Measurements from ENCODE around the gene CDYL2.
"Not testable (repeated sequence)": the region's sequence is repeated elsewhere in the genome, so short reads cannot be mapped to it uniquely, and the experiment has no call there.

Gene CDYL2

GRCh38 chr16:80824623-80825364, 20.4 kb upstream of the CDYL2 start:
- TF ChIP-seq MAX (IDR thresholded peaks at IDR 0.05; ENCODE audit: low read depth, low read length) (no peak), CTCF (IDR thresholded peaks at IDR 0.05; ENCODE audit: low read depth, low read length) (peak; percentile 81)
- peak; percentile 63 for DNase-seq (ENCODE audit: low read depth)

GRCh38 chr16:80819988-80820387, 15.6 kb upstream of the CDYL2 start:
- TF ChIP-seq MYC (IDR thresholded peaks at IDR 0.05; ENCODE audit: low read depth, low read length) (no peak), CTCF (IDR thresholded peaks at IDR 0.05; ENCODE audit: low read depth, low read length) (no peak)
- no peak for DNase-seq (ENCODE audit: low read depth)
- H3K4me3 ChIP-seq (ENCODE audit: low read depth, low read length): no peak overlapping the region

More at GRCh38 chr16:80824623-80825364, 20.4 kb upstream of the CDYL2 start:
- no peak overlapping the region for H3K4me3 ChIP-seq (ENCODE audit: low read depth, low read length)

GRCh38 chr16:80816356-80816755, 12.0 kb upstream of the CDYL2 start:
- H3K4me3 ChIP-seq (ENCODE audit: low read depth, low read length): no peak overlapping the region
- TF ChIP-seq CTCF (IDR thresholded peaks at IDR 0.05; ENCODE audit: low read depth, low read length) (no peak), MAX (IDR thresholded peaks at IDR 0.05; ENCODE audit: low read depth, low read length) (no peak), MYC (IDR thresholded peaks at IDR 0.05; ENCODE audit: low read depth, low read length) (no peak), POLR2A (IDR thresholded peaks at IDR 0.05; ENCODE audit: extremely low read depth, insufficient read length) (no peak)
- no peak for DNase-seq (ENCODE audit: low read depth)

GRCh38 chr16:80815278-80815677, 10.9 kb upstream of the CDYL2 start:
- not testable (repeated sequence) for DNase-seq (ENCODE audit: low read depth); H3K4me3 ChIP-seq (ENCODE audit: low read depth, low read length)

- no peak for DNase-seq (ENCODE audit: low read depth)
- no peak overlapping the region for H3K4me3 ChIP-seq (ENCODE audit: low read depth, low read length)
- TF ChIP-seq CTCF (IDR thresholded peaks at IDR 0.05; ENCODE audit: low read depth, low read length) (no peak), POLR2A (IDR thresholded peaks at IDR 0.05; ENCODE audit: extremely low read depth, insufficient read length) (no peak), MYC (IDR thresholded peaks at IDR 0.05; ENCODE audit: low read depth, low read length) (no peak), MAX (IDR thresholded peaks at IDR 0.05; ENCODE audit: low read depth, low read length) (no peak)
These were observed 8.2 kb upstream of the CDYL2 start for GRCh38 chr16:80812593-80812992.

GRCh38 chr16:80809366-80809765, 5.0 kb upstream of the CDYL2 start:
- no peak for DNase-seq (ENCODE audit: low read depth)
- H3K4me3 ChIP-seq (ENCODE audit: low read depth, low read length): no peak overlapping the region
- TF ChIP-seq CTCF (IDR thresholded peaks at IDR 0.05; ENCODE audit: low read depth, low read length) (no peak), MAX (IDR thresholded peaks at IDR 0.05; ENCODE audit: low read depth, low read length) (no peak)

All from NB4 (cell line).